H1 (cell line): Measurements from ENCODE around the gene FBN2. TPM values are rescaled to one million over a fixed set of nuclear protein-coding genes. Genes with fewer than 3 reads are reported as not detected.

Experiments used
- CTCF ChIA-PET: fragments of 300-600 bp; sonication (Branson Sonifier 250); formaldehyde crosslinking; loops from one replicate; lab custom pipeline; 2021; ENCODE audit not compliant: partially characterized antibody; lab: Charles Lee
- POLR2A ChIA-PET: fragments of 300-600 bp; sonication (Branson Sonifier 250); formaldehyde crosslinking; loops from one replicate; lab custom pipeline; 2021; ENCODE audit warnings: inconsistent platforms; ENCODE audit not compliant: partially characterized antibody; lab: Charles Lee
- DNase-seq, 2 experiments: peaks; one replicate each; pipeline versions ENCODE4 v3.0.0 to v3.0.0-alpha.2; 2010 to 2022; ENCODE audit warnings: low spot score in 2 of 2, low read depth in 1 of 2, mixed read lengths in 1 of 2
- FAIRE-seq: peaks from 2 replicates; lab custom pipeline; 2011; peaks lifted over from hg19 to GRCh38; lab: Jason Lieb, UNC
- H2AFZ ChIP-seq: 2 replicates; pipeline ENCODE4 v1.8.1; 2012; ENCODE audit warnings: low read length, inconsistent platforms
- H2AK5ac ChIP-seq: 2 replicates; pipeline ENCODE4 v1.6.1; 2013; ENCODE audit warnings: low read depth, low read length
- H2BK120ac ChIP-seq: replicated peaks from 2 replicates; pipeline ENCODE3; 2013; ENCODE audit warnings: low read depth, low read length, inconsistent platforms
- H2BK12ac ChIP-seq: 2 replicates; pipeline ENCODE4 v1.6.1; 2013; ENCODE audit warnings: low read depth, low read length
- H2BK15ac ChIP-seq: 2 replicates; pipeline ENCODE4 v1.6.1; 2013; ENCODE audit warnings: low read length
- H2BK20ac ChIP-seq: 2 replicates; pipeline ENCODE4 v1.6.1; 2013; ENCODE audit warnings: low read length
- H2BK5ac ChIP-seq: 2 replicates; pipeline ENCODE4 v1.6.1; 2013; ENCODE audit warnings: low read depth, low read length
- H3K14ac ChIP-seq: 2 replicates; pipeline ENCODE4 v1.6.1; 2013; ENCODE audit warnings: inconsistent platforms; ENCODE audit not compliant: insufficient read length
- H3K18ac ChIP-seq: 2 replicates; pipeline ENCODE4 v1.6.1; 2013; ENCODE audit warnings: low read length; ENCODE audit errors: extremely low read depth
- H3K23ac ChIP-seq: 2 replicates; pipeline ENCODE4 v1.6.1; 2013; ENCODE audit warnings: inconsistent platforms; ENCODE audit not compliant: insufficient read length
- H3K23me2 ChIP-seq: 2 replicates; pipeline ENCODE4 v1.6.1; 2013; ENCODE audit warnings: low read depth, low read length
- H3K27ac ChIP-seq: 2 replicates; pipeline ENCODE4 v1.6.1; 2011; ENCODE audit warnings: low read depth, low read length, inconsistent platforms
- H3K27me3 ChIP-seq, 4 experiments: replicated peaks in 1 of 4; 1 replicate in 1 of 4; 2 replicates in 3 of 4; pipeline versions ENCODE4 v1.6.1 to v1.8.1; 2011 to 2013; ENCODE audit warnings: low read length in 3 of 4, mild to moderate bottlenecking in 3 of 4, inconsistent platforms in 2 of 4, mixed read lengths in 2 of 4, moderate library complexity in 1 of 4; ENCODE audit not compliant: control insufficient read depth in 3 of 4, insufficient read depth in 3 of 4; ENCODE audit errors: extremely low read depth in 1 of 4
- H3K36me3 ChIP-seq, 4 experiments: 2 replicates each; pipeline versions ENCODE4 v1.6.1 to v1.8.1; 2011 to 2013; ENCODE audit warnings: mild to moderate bottlenecking in 4 of 4, low read length in 3 of 4, moderate library complexity in 2 of 4, control low read depth in 1 of 4, inconsistent platforms in 1 of 4; ENCODE audit not compliant: insufficient read depth in 4 of 4, control insufficient read depth in 2 of 4
- H3K4ac ChIP-seq: replicated peaks from 2 replicates; pipeline ENCODE3; 2013; ENCODE audit warnings: low read length, low read depth, mixed read lengths, inconsistent platforms; ENCODE audit not compliant: insufficient read length
- H3K4me1 ChIP-seq, 4 experiments: replicated peaks in 1 of 4; 1 replicate in 1 of 4; 2 replicates in 3 of 4; pipeline versions ENCODE4 v1.6.1 to v1.8.1; 2011 to 2013; ENCODE audit warnings: low read length in 3 of 4, inconsistent platforms in 2 of 4, mixed read lengths in 1 of 4; ENCODE audit not compliant: insufficient read depth in 4 of 4, control insufficient read depth in 3 of 4
- H3K4me2 ChIP-seq, 2 experiments: 2 replicates each; pipeline versions ENCODE4 v1.6.1 to v1.8.1; 2011 to 2013; ENCODE audit warnings: low read depth in 2 of 2, low read length in 2 of 2, control low read depth in 1 of 2, inconsistent platforms in 1 of 2, mild to moderate bottlenecking in 1 of 2; ENCODE audit not compliant: insufficient read depth in 1 of 2
- H3K4me3 ChIP-seq, 4 experiments: fragments of 200-600, 300-600 bp in 1 of 4; sonication (generic), shearing (Covaris generic), sonication (Bioruptor Twin) in 1 of 4; 2 replicates each; pipeline versions ENCODE4 v1.5.1 to v1.8.1; 2011 to 2016; ENCODE audit warnings: low read length in 4 of 4, low read depth in 3 of 4, control low read depth in 2 of 4, inconsistent platforms in 2 of 4, mild to moderate bottlenecking in 2 of 4, mixed read lengths in 1 of 4, moderate library complexity in 1 of 4; ENCODE audit not compliant: insufficient read depth in 2 of 4; ENCODE audit errors: extremely low read depth in 1 of 4
- H3K56ac ChIP-seq: replicated peaks from 2 replicates; pipeline ENCODE3; 2013; ENCODE audit warnings: low read depth, mild to moderate bottlenecking, mixed read lengths, low read length, inconsistent platforms; ENCODE audit not compliant: insufficient read length
- H3K79me1 ChIP-seq: 2 replicates; pipeline ENCODE4 v1.6.1; 2013; ENCODE audit warnings: low read depth, low read length, control low read depth
- H3K79me2 ChIP-seq, 2 experiments: 2 replicates each; pipeline versions ENCODE4 v1.6.1 to v1.8.1; 2012 to 2013; ENCODE audit warnings: low read length in 2 of 2, mild to moderate bottlenecking in 2 of 2, inconsistent platforms in 1 of 2; ENCODE audit not compliant: insufficient read depth in 2 of 2, control insufficient read depth in 1 of 2
- H3K9ac ChIP-seq, 4 experiments: replicated peaks in 1 of 4; 1 replicate in 1 of 4; 2 replicates in 3 of 4; pipeline versions ENCODE4 v1.6.1 to v1.8.1; 2011 to 2013; ENCODE audit warnings: low read depth in 3 of 4, low read length in 3 of 4, control low read depth in 2 of 4, mild to moderate bottlenecking in 2 of 4, moderate library complexity in 2 of 4, inconsistent platforms in 1 of 4; ENCODE audit errors: extremely low read depth in 1 of 4
- H3K9me3 ChIP-seq, 2 experiments: 2 replicates each; pipeline versions ENCODE4 v1.6.1 to v1.8.1; 2012 to 2013; ENCODE audit warnings: mild to moderate bottlenecking in 2 of 2, moderate library complexity in 2 of 2, control low read depth in 1 of 2, inconsistent platforms in 1 of 2, low read depth in 1 of 2, low read length in 1 of 2, mixed read lengths in 1 of 2; ENCODE audit not compliant: insufficient read depth in 2 of 2
- H4K20me1 ChIP-seq, 2 experiments: replicated peaks in 1 of 2; 2 replicates each; pipeline versions ENCODE3 to v1.8.1; 2011 to 2013; ENCODE audit warnings: inconsistent platforms in 2 of 2, low read length in 2 of 2, mild to moderate bottlenecking in 1 of 2; ENCODE audit not compliant: insufficient read depth in 2 of 2, control insufficient read depth in 1 of 2
- H4K5ac ChIP-seq: 2 replicates; pipeline ENCODE4 v1.6.1; 2013; ENCODE audit warnings: low read length, low read depth, mixed read lengths, inconsistent platforms; ENCODE audit not compliant: insufficient read length
- H4K8ac ChIP-seq: 2 replicates; pipeline ENCODE4 v1.8.0; 2013; ENCODE audit warnings: mild to moderate bottlenecking, moderate library complexity, low read length, inconsistent platforms; ENCODE audit not compliant: insufficient read depth; ENCODE audit errors: extremely low read depth
- H4K91ac ChIP-seq: replicated peaks from 2 replicates; pipeline ENCODE3; 2013; ENCODE audit warnings: low read length, mixed read lengths, inconsistent platforms; ENCODE audit not compliant: insufficient read length
- MAFK ChIP-seq: IDR thresholded peaks from 2 replicates; pipeline ENCODE4 v1.6.1; 2012; ENCODE audit warnings: low read depth, mild to moderate bottlenecking, improper control_type of control experiment, low read length
- polyA plus RNA-seq, 7 experiments: library from polyadenylated mRNA; depleted of rRNA in 3 of 7; stranded (reverse) in 5 of 7; unstranded in 2 of 7; fragments of >200 nt in 5 of 7; fragments of 200-250 nt in 2 of 7; gene quantifications; 1 replicate in 5 of 7; 2 replicates in 1 of 7; 4 replicates in 1 of 7; pipeline versions ENCODE4 v1.2.1 to v1.2.3, GENCODE V29; 2011 to 2013; ENCODE audit warnings: missing spikeins in 2 of 7, mixed read lengths in 2 of 7
- total RNA-seq: library from RNA; stranded (reverse); fragmentation: NEBNext Ultra II Directional; extraction: Animal tissue kit (Norgen Biotek cat#: 25700); gene quantifications from 2 replicates; pipeline ENCODE4 v1.2.1, GENCODE V29; 2021

Gene FBN2
- total and polyA plus RNA-seq, 2 of the 8 experiments (the other 6 are each of a cell fraction or from before 2014, with no cell fraction given), result 14.1 to 16.3 TPM

DNA sequence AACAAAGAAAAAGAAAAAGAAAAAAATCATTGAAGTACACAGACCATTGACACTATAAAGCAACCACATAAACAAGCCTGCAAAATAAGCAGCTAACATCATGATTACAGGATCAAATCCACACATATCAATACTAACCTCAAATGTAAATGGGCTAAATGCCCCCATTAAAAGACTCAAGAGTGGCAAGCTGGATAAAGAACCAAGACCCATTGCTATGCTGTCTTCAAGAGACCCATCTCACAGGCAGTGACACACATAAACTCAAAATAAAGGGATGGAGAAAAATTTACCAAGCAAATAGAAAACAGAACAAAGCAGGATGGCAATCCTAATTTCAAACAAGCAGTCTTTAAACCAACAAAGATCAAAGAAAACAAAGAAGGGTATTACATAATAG lies 15.7 kb upstream of the FBN2 start:
- H3K4me2 ChIP-seq, result no peak overlapping the region
- CTCF ChIA-PET, result interaction anchor here (1.0 kb wide), 1 partner anchor 31 kb away, joined by 3 read pairs; no protein-coding TSS in a partner anchor
- H3K9ac ChIP-seq, result no peak overlapping the region

More for the DNA sequence above, 15.7 kb upstream of the FBN2 start:
- DNase-seq, result no peak
- Histone ChIP-seq H3K9me3 (peaks cover 0 to 4% of the 10 kb centered on the region in 2 experiments; a peak in 1 of 4 replicates), H4K8ac (no peak overlapping the region), H3K23me2 (no peaks in the 10 kb centered on the region), H2BK20ac (no peak overlapping the region), H3K27ac (no peak overlapping the region), H2BK12ac (no peak overlapping the region), H2BK5ac (no peak overlapping the region), H4K20me1 (no peaks in the 10 kb centered on the region), H4K91ac (no peak overlapping the region), H2AK5ac (no peak overlapping the region), H3K56ac (no peak overlapping the region), H3K4ac (no peak overlapping the region), H4K5ac (no peak overlapping the region), H3K18ac (no peak overlapping the region), H3K4me3 (no peak overlapping the region), H3K27me3 (no peaks in the 10 kb centered on the region), H3K14ac (no peak overlapping the region), H2AFZ (no peak overlapping the region), H3K79me2 (no peaks in the 10 kb centered on the region), H3K23ac (no peak overlapping the region), H3K79me1 (no peaks in the 10 kb centered on the region), H3K4me1 (no peaks in the 10 kb centered on the region), H3K36me3 (no peaks in the 10 kb centered on the region), H2BK120ac (no peak overlapping the region), H2BK15ac (no peak overlapping the region)
- no peak for FAIRE-seq
- POLR2A ChIA-PET, result no interaction called here
- no peak for TF ChIP-seq MAFK
